ENCODE measurements around the gene YIF1A.
"Not testable (repeated sequence)": the region's sequence is repeated elsewhere in the genome, so short reads cannot be mapped to it uniquely, and the experiment has no call there.

Gene YIF1A

GRCh38 chr11:66311965-66312548 is 23.1 kb upstream of the YIF1A start:
- DNase-seq (ENCODE audit: low read depth): peak; percentile 96

GRCh38 chr11:66311470-66311964 is 22.6 kb upstream of the YIF1A start:
- DNase-seq (ENCODE audit: low read depth): no peak

GRCh38 chr11:66310803-66311440 is 22.0 kb upstream of the YIF1A start:
- not testable (repeated sequence) for DNase-seq (ENCODE audit: low read depth)

GRCh38 chr11:66310324-66310723 is 21.4 kb upstream of the YIF1A start:
- DNase-seq (ENCODE audit: low read depth): no peak

- DNase-seq (ENCODE audit: low read depth): no peak
Measured at GRCh38 chr11:66309475-66309874, 20.5 kb upstream of the YIF1A start.

GRCh38 chr11:66302656-66303055 is 13.7 kb upstream of the YIF1A start:
- DNase-seq (ENCODE audit: low read depth): no peak

- no peak for DNase-seq (ENCODE audit: low read depth)
Measured at GRCh38 chr11:66299186-66299585, 10.2 kb upstream of the YIF1A start.

- DNase-seq (ENCODE audit: low read depth): no peak
Measured at GRCh38 chr11:66297610-66298009, 8.7 kb upstream of the YIF1A start.

GRCh38 chr11:66294626-66295620 is 6.0 kb upstream of the YIF1A start:
- DNase-seq (ENCODE audit: low read depth): no peak

- no peak for DNase-seq (ENCODE audit: low read depth)
Measured at GRCh38 chr11:66293777-66294625, 5.1 kb upstream of the YIF1A start.

GRCh38 chr11:66293352-66293751 is 4.4 kb upstream of the YIF1A start:
- DNase-seq (ENCODE audit: low read depth): no peak

GRCh38 chr11:66292543-66293332 is 3.8 kb upstream of the YIF1A start:
- no peak for DNase-seq (ENCODE audit: low read depth)

- no peak for DNase-seq (ENCODE audit: low read depth)
Measured at GRCh38 chr11:66291706-66292542, 3.0 kb upstream of the YIF1A start, which contains the start of gene TMEM151A. TMEM151A (plus strand) TSS chr11:66291894; CDS start chr11:66292014, 120 bp downstream.

- no peak for DNase-seq (ENCODE audit: low read depth)
Measured at GRCh38 chr11:66291303-66291705, 2.4 kb upstream of the YIF1A start.

GRCh38 chr11:66290330-66290621 is 1.3 kb upstream of the YIF1A start:
- no peak for DNase-seq (ENCODE audit: low read depth)

GRCh38 chr11:66289548-66290329 is 796 bp upstream of the YIF1A start:
- DNase-seq (ENCODE audit: low read depth): peak; percentile 73

GRCh38 chr11:66287889-66288670 is 863 bp downstream of the YIF1A start:
- DNase-seq (ENCODE audit: low read depth): no peak

GRCh38 chr11:66287211-66287888 is 1.6 kb downstream of the YIF1A start:
- no peak for DNase-seq (ENCODE audit: low read depth)

All from activated gamma-delta T cell treated with anti-CD3 and anti-CD28 coated beads, Interleukin-2, amount 50 U/mL, for 16 hours (primary cell).